Nephron progenitor cell (in vitro differentiated cells): ENCODE data around the gene EIF4E2.

Source experiments
- DNase-seq: peaks from one replicate; pipeline ENCODE4 v3.0.0; 2021
- H3K27ac Mint-ChIP-seq: 2 replicates; pipeline ENCODE4 v1.8.0; 2021; ENCODE audit warnings: mild to moderate bottlenecking, moderate library complexity, mixed read lengths
- H3K27me3 Mint-ChIP-seq: 2 replicates; pipeline ENCODE4 v1.8.0; 2021; ENCODE audit warnings: mild to moderate bottlenecking, low read depth, mixed read lengths; ENCODE audit not compliant: poor library complexity
- H3K36me3 Mint-ChIP-seq: 2 replicates; pipeline ENCODE4 v1.8.0; 2021; ENCODE audit warnings: low read depth, mixed read lengths
- H3K4me1 Mint-ChIP-seq: 2 replicates; pipeline ENCODE4 v1.8.0; 2021; ENCODE audit warnings: mixed read lengths
- H3K4me3 Mint-ChIP-seq: 2 replicates; pipeline ENCODE4 v1.8.0; 2021; ENCODE audit warnings: mild to moderate bottlenecking, moderate library complexity, mixed read lengths
- H3K9me3 Mint-ChIP-seq: 2 replicates; pipeline ENCODE4 v1.8.0; 2021; ENCODE audit warnings: mild to moderate bottlenecking, moderate library complexity, mixed read lengths
- CTCF ChIP-seq: fragments of 200-600 bp; sonication (generic); IDR thresholded peaks from 2 replicates; pipeline ENCODE4 v1.5.0; 2021; ENCODE audit warnings: antibody characterized with exemption

The EIF4E2 gene

GRCh38 chr2:232547991-232548390 lies 2.5 kb upstream of the EIF4E2 start:
- Mint-ChIP-seq H3K4me1 (peaks cover 25% of the 10 kb centered on the region), H3K4me3 (no peak overlapping the region), H3K36me3 (peaks cover 68% of the 10 kb centered on the region), H3K9me3 (peaks cover 39% of the 10 kb centered on the region), H3K27me3 (no peaks in the 10 kb centered on the region), H3K27ac (no peak overlapping the region)
- TF ChIP-seq CTCF, result no peak
- DNase-seq, result no peak

GRCh38 chr2:232549655-232550353 lies 685 bp upstream of the EIF4E2 start:
- Mint-ChIP-seq H3K4me1 (peaks cover 28% of the 10 kb centered on the region), H3K36me3 (peaks cover 75% of the 10 kb centered on the region), H3K9me3 (peaks cover 39% of the 10 kb centered on the region), H3K27me3 (no peaks in the 10 kb centered on the region), H3K4me3 (peak overlapping the region; percentile 97), H3K27ac (peak overlapping the region; percentile 98)
- no peak for DNase-seq
- no peak for TF ChIP-seq CTCF

GRCh38 chr2:232551250-232551638 lies 755 bp downstream of the EIF4E2 start:
- Mint-ChIP-seq H3K9me3 (peaks cover 39% of the 10 kb centered on the region), H3K36me3 (peaks cover 73% of the 10 kb centered on the region), H3K4me3 (peak overlapping the region; percentile 97), H3K27me3 (no peaks in the 10 kb centered on the region), H3K4me1 (peaks cover 28% of the 10 kb centered on the region), H3K27ac (peak overlapping the region; percentile 97)
- DNase-seq, result no peak
- TF ChIP-seq CTCF, result no peak

GRCh38 chr2:232551776-232552175 lies 1.3 kb downstream of the EIF4E2 start:
- TF ChIP-seq CTCF, result no peak
- peaks cover 73% of the 10 kb centered on the region for H3K36me3 Mint-ChIP-seq
- peaks cover 34% of the 10 kb centered on the region for H3K9me3 Mint-ChIP-seq
- H3K4me3 Mint-ChIP-seq, result peak overlapping the region; percentile 97
- H3K4me1 Mint-ChIP-seq, result peaks cover 28% of the 10 kb centered on the region
- no peak for DNase-seq
- H3K27ac Mint-ChIP-seq, result peak overlapping the region; percentile 64
- H3K27me3 Mint-ChIP-seq, result no peaks in the 10 kb centered on the region

- no peak for DNase-seq
- Mint-ChIP-seq H3K36me3 (peaks cover 76% of the 10 kb centered on the region), H3K4me3 (no peak overlapping the region), H3K4me1 (peaks cover 14% of the 10 kb centered on the region), H3K27me3 (no peaks in the 10 kb centered on the region), H3K9me3 (no peaks in the 10 kb centered on the region), H3K27ac (peak overlapping the region; percentile 6)
- no peak for TF ChIP-seq CTCF
Measured at GRCh38 chr2:232556426-232556825, 5.9 kb downstream of the EIF4E2 start.

- peaks cover 84% of the 10 kb centered on the region for H3K36me3 Mint-ChIP-seq
- H3K27me3 Mint-ChIP-seq, result peaks cover 5% of the 10 kb centered on the region
- no peak for DNase-seq
- no peaks in the 10 kb centered on the region for H3K4me1 Mint-ChIP-seq
- peak overlapping the region; percentile 56 for H3K27ac Mint-ChIP-seq
- no peak overlapping the region for H3K4me3 Mint-ChIP-seq
- TF ChIP-seq CTCF, result no peak
- no peaks in the 10 kb centered on the region for H3K9me3 Mint-ChIP-seq
Measured at GRCh38 chr2:232562515-232563151, 12.1 kb downstream of the EIF4E2 start.
